Mesenteric fat pad (tissue), 1 donor: Measurements from ENCODE around the gene ETAA1. TPM values are rescaled to one million over a fixed set of nuclear protein-coding genes. Genes with fewer than 3 reads are reported as not detected.

Source experiments
- DNase-seq: peaks from one replicate; pipeline ENCODE4 v3.0.0-alpha.2; 2020; ENCODE audit warnings: low spot score
- total RNA-seq: library from RNA; stranded (reverse); fragmentation: NEBNext Ultra II Directional; extraction: Animal tissue kit (Norgen Biotek cat#: 25700); gene quantifications from one replicate; pipeline ENCODE4 v1.2.1, GENCODE V29; 2021
- donor health status: DM: yes; HTN: yes; CAD: no.

The ETAA1 gene
- total RNA-seq, 1 donor from 2014 or later: 6.1 TPM

- DNase-seq: no peak
Measured at GRCh38 chr2:67436221-67436620, 39.1 kb downstream of the ETAA1 start.

GRCh38 chr2:67437114-67437513 is 40.0 kb downstream of the ETAA1 start:
- no peak for DNase-seq

GRCh38 chr2:67438337-67438736 is 41.2 kb downstream of the ETAA1 start:
- no peak for DNase-seq

- DNase-seq: no peak
Measured at GRCh38 chr2:67445652-67446268, 48.6 kb downstream of the ETAA1 start.

GRCh38 chr2:67446491-67446911 is 49.4 kb downstream of the ETAA1 start:
- no peak for DNase-seq

GRCh38 chr2:67448648-67449047 is 51.5 kb downstream of the ETAA1 start:
- no peak for DNase-seq

GRCh38 chr2:67451086-67451832 is 54.1 kb downstream of the ETAA1 start:
- DNase-seq: no peak

GRCh38 chr2:67453310-67453709 is 56.2 kb downstream of the ETAA1 start:
- no peak for DNase-seq

- no peak for DNase-seq
Measured at GRCh38 chr2:67455219-67456142, 58.3 kb downstream of the ETAA1 start.

GRCh38 chr2:67456428-67456827 is 59.3 kb downstream of the ETAA1 start:
- no peak for DNase-seq

- DNase-seq: no peak
Measured at GRCh38 chr2:67457699-67458098, 60.6 kb downstream of the ETAA1 start.

GRCh38 chr2:67459761-67460160 is 62.6 kb downstream of the ETAA1 start:
- no peak for DNase-seq
